CD4-positive, CD25-positive, alpha-beta regulatory T cell (primary cell): ENCODE results near the gene SEMA5A. TPM values are rescaled to one million over a fixed set of nuclear protein-coding genes. Genes with fewer than 3 reads are reported as not detected.

ENCODE experiments used
- ATAC-seq, 2 donors: fragments of 150-1000 bp; cut with Tn5 transposase; one replicate each; pipeline ENCODE4 v1.10.0; 2021; ENCODE audit warnings: low read depth in 2 of 2, moderate number of reproducible peaks in 2 of 2, moderate library complexity in 1 of 2
- DNase-seq, 3 donors: peaks; one replicate each; pipeline versions ENCODE4 v3.0.0 to v3.0.0-alpha.2; 2012 to 2022; ENCODE audit warnings: mixed read lengths in 1 of 3
- H3K27ac ChIP-seq: one replicate; pipeline ENCODE4 v1.7.0; 2013; ENCODE audit warnings: mild to moderate bottlenecking, low read length; ENCODE audit not compliant: insufficient read depth, poor library complexity, severe bottlenecking
- H3K27me3 ChIP-seq: one replicate; pipeline ENCODE4 v1.7.0; 2013; ENCODE audit warnings: low read length; ENCODE audit not compliant: control insufficient read depth, insufficient read depth
- H3K36me3 ChIP-seq: one replicate; pipeline ENCODE4 v1.7.0; 2013; ENCODE audit warnings: mild to moderate bottlenecking, low read length, moderate library complexity; ENCODE audit not compliant: control insufficient read depth, insufficient read depth
- H3K4me1 ChIP-seq: 2 replicates; pipeline ENCODE4 v1.7.0; 2013; ENCODE audit warnings: mild to moderate bottlenecking, low read length; ENCODE audit not compliant: insufficient read depth, control insufficient read depth, poor library complexity, severe bottlenecking
- H3K4me3 ChIP-seq: one replicate; pipeline ENCODE4 v1.7.0; 2013; ENCODE audit warnings: low read depth, mild to moderate bottlenecking, low read length, moderate library complexity
- H3K9me3 ChIP-seq, 2 experiments: 1 replicate in 1 of 2; 2 replicates in 1 of 2; pipeline ENCODE4 v1.7.0; 2013; ENCODE audit warnings: low read length in 2 of 2, mild to moderate bottlenecking in 1 of 2, moderate library complexity in 1 of 2; ENCODE audit not compliant: control insufficient read depth in 2 of 2
- H3K27ac Mint-ChIP-seq, 3 donors: one replicate each; pipeline ENCODE4 v1.8.0; 2020 to 2022; ENCODE audit warnings: mild to moderate bottlenecking in 3 of 3, mixed read lengths in 3 of 3, moderate library complexity in 2 of 3
- H3K27me3 Mint-ChIP-seq: one replicate; pipeline ENCODE4 v1.8.0; 2022; ENCODE audit warnings: mild to moderate bottlenecking, mixed read lengths
- H3K36me3 Mint-ChIP-seq: one replicate; pipeline ENCODE4 v1.8.0; 2020; ENCODE audit warnings: mixed read lengths
- H3K4me1 Mint-ChIP-seq, 4 donors: one replicate each; pipeline ENCODE4 v1.8.0; 2020 to 2022; ENCODE audit warnings: mixed read lengths in 4 of 4, mild to moderate bottlenecking in 1 of 4
- H3K4me3 Mint-ChIP-seq, 4 donors: one replicate each; pipeline ENCODE4 v1.8.0; 2020 to 2022; ENCODE audit warnings: mild to moderate bottlenecking in 4 of 4, mixed read lengths in 4 of 4, moderate library complexity in 3 of 4
- H3K9me3 Mint-ChIP-seq, 7 donors: one replicate each; pipeline ENCODE4 v1.8.0; 2020 to 2022; ENCODE audit warnings: mixed read lengths in 7 of 7, mild to moderate bottlenecking in 3 of 7, moderate library complexity in 2 of 7
- polyA plus RNA-seq, 4 donors: library from polyadenylated mRNA; unstranded; fragments of 300-500 nt; fragmentation: Illumina TruSeq; gene quantifications; one replicate each; pipeline ENCODE4 v1.2.3, GENCODE V29; 2021
- total RNA-seq: library from RNA; stranded (reverse); gene quantifications from one replicate; pipeline ENCODE4 v1.2.3, GENCODE V29; 2022

SEMA5A gene
- total and polyA plus RNA-seq, 5 donors from 2014 or later: 0.22 to 2.8 (median 0.31) TPM; not detected in 2

- no peaks in the 10 kb centered on the region for H3K4me1 ChIP-seq
- DNase-seq: no peak
- no peak overlapping the region for H3K27ac Mint-ChIP-seq
Observed at GRCh38 chr5:9118852-9119251, 427.0 kb downstream of the SEMA5A start.

GRCh38 chr5:9115093-9115492 is 430.8 kb downstream of the SEMA5A start:
- H3K27ac ChIP-seq: no peak overlapping the region
- no peaks in the 10 kb centered on the region for H3K36me3 ChIP-seq
- ATAC-seq (no peak), DNase-seq (no peak)
- peaks cover 0 to 8% (median 1%) of the 10 kb centered on the region in 7 donors for H3K9me3 Mint-ChIP-seq
- no peaks in the 10 kb centered on the region for H3K4me1 ChIP-seq
- no peaks in the 10 kb centered on the region for H3K27me3 ChIP-seq
- no peaks in the 10 kb centered on the region for H3K36me3 Mint-ChIP-seq
- no peaks in the 10 kb centered on the region for H3K9me3 ChIP-seq
- no peak overlapping the region for H3K27ac Mint-ChIP-seq
- H3K4me3 ChIP-seq: no peak overlapping the region
- no peaks in the 10 kb centered on the region for H3K4me1 Mint-ChIP-seq
- H3K27me3 Mint-ChIP-seq: no peaks in the 10 kb centered on the region
- no peak overlapping the region for H3K4me3 Mint-ChIP-seq

More at GRCh38 chr5:9118852-9119251, 427.0 kb downstream of the SEMA5A start:
- H3K27ac ChIP-seq: no peak overlapping the region
- no peaks in the 10 kb centered on the region for H3K27me3 ChIP-seq
- Mint-ChIP-seq H3K9me3 (peaks cover 0 to 5% (median 2%) of the 10 kb centered on the region in 7 donors), H3K27me3 (no peaks in the 10 kb centered on the region), H3K4me3 (no peak overlapping the region), H3K36me3 (no peaks in the 10 kb centered on the region), H3K4me1 (no peaks in the 10 kb centered on the region)
- H3K4me3 ChIP-seq: no peak overlapping the region
- ATAC-seq: no peak
- no peaks in the 10 kb centered on the region for H3K36me3 ChIP-seq
- H3K9me3 ChIP-seq: no peaks in the 10 kb centered on the region

GRCh38 chr5:9112520-9113291 is 433.2 kb downstream of the SEMA5A start:
- no peaks in the 10 kb centered on the region for H3K27me3 Mint-ChIP-seq
- no peak overlapping the region for H3K27ac Mint-ChIP-seq
- ATAC-seq: no peak
- H3K4me1 ChIP-seq: no peaks in the 10 kb centered on the region
- H3K27me3 ChIP-seq: no peaks in the 10 kb centered on the region
- peaks cover 0 to 11% (median 0%) of the 10 kb centered on the region in 7 donors for H3K9me3 Mint-ChIP-seq
- H3K4me3 ChIP-seq: no peak overlapping the region
- no peaks in the 10 kb centered on the region for H3K4me1 Mint-ChIP-seq
- no peaks in the 10 kb centered on the region for H3K36me3 ChIP-seq
- no peak for DNase-seq
- H3K4me3 Mint-ChIP-seq: no peak overlapping the region
- H3K9me3 ChIP-seq: no peaks in the 10 kb centered on the region
- H3K27ac ChIP-seq: no peak overlapping the region
- no peaks in the 10 kb centered on the region for H3K36me3 Mint-ChIP-seq

- Mint-ChIP-seq H3K27ac (no peak overlapping the region), H3K4me3 (no peak overlapping the region), H3K9me3 (peaks cover 0 to 8% (median 2%) of the 10 kb centered on the region in 7 donors), H3K27me3 (no peaks in the 10 kb centered on the region), H3K4me1 (no peaks in the 10 kb centered on the region), H3K36me3 (no peaks in the 10 kb centered on the region)
- H3K27me3 ChIP-seq: no peaks in the 10 kb centered on the region
- ATAC-seq (no peak), DNase-seq (no peak)
- H3K27ac ChIP-seq: no peak overlapping the region
- no peaks in the 10 kb centered on the region for H3K36me3 ChIP-seq
- no peaks in the 10 kb centered on the region for H3K9me3 ChIP-seq
- H3K4me3 ChIP-seq: no peak overlapping the region
- H3K4me1 ChIP-seq: no peaks in the 10 kb centered on the region
Observed at GRCh38 chr5:9108162-9108561, 437.7 kb downstream of the SEMA5A start.

GRCh38 chr5:9105851-9106250 is 440.0 kb downstream of the SEMA5A start:
- no peaks in the 10 kb centered on the region for H3K27me3 ChIP-seq
- no peak for DNase-seq
- H3K4me3 Mint-ChIP-seq: no peak overlapping the region
- H3K36me3 Mint-ChIP-seq: no peaks in the 10 kb centered on the region
- H3K4me1 Mint-ChIP-seq: no peaks in the 10 kb centered on the region
- H3K27ac Mint-ChIP-seq: no peak overlapping the region
- H3K4me1 ChIP-seq: no peaks in the 10 kb centered on the region
- no peaks in the 10 kb centered on the region for H3K36me3 ChIP-seq
- peaks cover 0 to 6% (median 3%) of the 10 kb centered on the region in 7 donors for H3K9me3 Mint-ChIP-seq
- H3K27me3 Mint-ChIP-seq: no peaks in the 10 kb centered on the region
- no peak overlapping the region for H3K27ac ChIP-seq
- no peaks in the 10 kb centered on the region for H3K9me3 ChIP-seq
- ATAC-seq: no peak
- no peak overlapping the region for H3K4me3 ChIP-seq

GRCh38 chr5:9104571-9105339 is 441.1 kb downstream of the SEMA5A start:
- Histone ChIP-seq H3K27me3 (no peaks in the 10 kb centered on the region), H3K36me3 (no peaks in the 10 kb centered on the region), H3K27ac (no peak overlapping the region), H3K9me3 (peaks cover 0 to 5% of the 10 kb centered on the region in 2 experiments), H3K4me3 (no peak overlapping the region), H3K4me1 (no peaks in the 10 kb centered on the region)
- ATAC-seq (no peak), DNase-seq (no peak)
- no peak overlapping the region for H3K4me3 Mint-ChIP-seq
- H3K36me3 Mint-ChIP-seq: no peaks in the 10 kb centered on the region
- H3K4me1 Mint-ChIP-seq: no peaks in the 10 kb centered on the region
- peaks cover 0 to 6% (median under 1%) of the 10 kb centered on the region in 7 donors for H3K9me3 Mint-ChIP-seq
- H3K27me3 Mint-ChIP-seq: no peaks in the 10 kb centered on the region
- H3K27ac Mint-ChIP-seq: no peak overlapping the region

- no peaks in the 10 kb centered on the region for H3K4me1 Mint-ChIP-seq
- no peaks in the 10 kb centered on the region for H3K36me3 Mint-ChIP-seq
- Histone ChIP-seq H3K27ac (no peak overlapping the region), H3K4me1 (no peaks in the 10 kb centered on the region), H3K27me3 (no peaks in the 10 kb centered on the region), H3K4me3 (no peak overlapping the region), H3K36me3 (no peaks in the 10 kb centered on the region), H3K9me3 (peaks cover 0 to 6% of the 10 kb centered on the region in 2 experiments)
- H3K27me3 Mint-ChIP-seq: no peaks in the 10 kb centered on the region
- H3K9me3 Mint-ChIP-seq: peaks cover 0 to 6% (median 0%) of the 10 kb centered on the region in 7 donors
- no peak for ATAC-seq
- no peak for DNase-seq
- H3K4me3 Mint-ChIP-seq: no peak overlapping the region
- no peak overlapping the region for H3K27ac Mint-ChIP-seq
Observed at GRCh38 chr5:9103290-9103689, 442.6 kb downstream of the SEMA5A start.
